Endothelial cell of umbilical vein (primary cell): ENCODE data around the gene MAP2K7.

ENCODE experiments used
- CTCF ChIP-seq, 2 donors: IDR thresholded peaks; 1 replicate in 1 of 2; 2 replicates in 1 of 2; pipeline ENCODE4 v1.5.1; 2011; ENCODE audit warnings: low read length in 2 of 2, mild to moderate bottlenecking in 2 of 2, moderate library complexity in 2 of 2, control low read depth in 1 of 2, inconsistent platforms in 1 of 2, low read depth in 1 of 2; ENCODE audit not compliant: insufficient read depth in 1 of 2; ENCODE audit errors: extremely low read depth in 1 of 2
- EZH2 ChIP-seq: IDR thresholded peaks from 2 replicates; pipeline ENCODE4 v1.6.1; 2012; ENCODE audit warnings: borderline replicate concordance, low read depth, mild to moderate bottlenecking, moderate library complexity, low read length, inconsistent platforms; ENCODE audit not compliant: severe bottlenecking
- MAX ChIP-seq: IDR thresholded peaks from 2 replicates; pipeline ENCODE4 v1.6.1; 2011; ENCODE audit not compliant: insufficient read depth, insufficient read length
- MYC ChIP-seq: IDR thresholded peaks from one replicate; pipeline ENCODE4 v1.6.1; 2011; ENCODE audit warnings: mild to moderate bottlenecking, low read depth, low read length
- POLR2AphosphoS5 ChIP-seq: IDR thresholded peaks from 2 replicates; pipeline ENCODE4 v1.6.1; 2012; ENCODE audit warnings: low read depth, mild to moderate bottlenecking, control low read depth, low read length, moderate library complexity; ENCODE audit not compliant: insufficient read depth

GRCh38 chr19:7908078-7908699, 4.5 kb downstream of the MAP2K7 start:
- no peak for TF ChIP-seq CTCF (IDR thresholded peaks at IDR 0.05; ENCODE audit: extremely low read depth in 1 of 2, insufficient read depth in 1 of 2, low read depth in 1 of 2, low read length in 2 of 2)
- TF ChIP-seq POLR2AphosphoS5, result no peak
- TF ChIP-seq MAX, result no peak
- TF ChIP-seq MYC, result no peak
- TF ChIP-seq EZH2, result no peak
